Measurements from ENCODE around the gene LARGE1.

- TF ChIP-seq YY1 (IDR thresholded peaks at IDR 0.05; ENCODE audit: borderline replicate concordance in 1 of 3, control insufficient read depth in 1 of 3, extremely low read depth in 1 of 3, insufficient read depth in 3 of 3, insufficient read length in 1 of 3, insufficient replicate concordance in 2 of 3, low read depth in 1 of 3, low read length in 2 of 3) (no peak), MNT (conservative IDR thresholded peaks at IDR 0.05) (no peak), KDM1A (IDR thresholded peaks at IDR 0.05) (no peak)
Observed at GRCh38 chr22:33431300-33431699, 489.0 kb downstream of the LARGE1 start.

Data from K562 (cell line).